SH-SY5Y (cell line): ENCODE measurements around the gene CNIH3.

Source experiments
- GATA2 ChIP-seq: IDR thresholded peaks from 2 replicates; pipeline ENCODE4 v1.6.1; 2011; ENCODE audit warnings: mild to moderate bottlenecking, low read depth, low read length
- GATA3 ChIP-seq: IDR thresholded peaks from 2 replicates; pipeline ENCODE4 v1.6.1; 2011; ENCODE audit warnings: low read depth, mild to moderate bottlenecking, low read length, moderate library complexity

Gene CNIH3

GRCh38 chr1:224726441-224727182 lies 110.5 kb downstream of the CNIH3 start:
- no peak for TF ChIP-seq GATA2
- TF ChIP-seq GATA3 = no peak

- TF ChIP-seq GATA2 (no peak), GATA3 (no peak)
These were observed 111.5 kb downstream of the CNIH3 start for GRCh38 chr1:224727351-224728289.

GRCh38 chr1:224730540-224730939 lies 114.4 kb downstream of the CNIH3 start:
- TF ChIP-seq GATA3 (no peak), GATA2 (no peak)

- TF ChIP-seq GATA3 (no peak), GATA2 (no peak)
These were observed 114.8 kb downstream of the CNIH3 start for GRCh38 chr1:224730965-224731364.

- TF ChIP-seq GATA2 (no peak), GATA3 (no peak)
These were observed 115.5 kb downstream of the CNIH3 start for GRCh38 chr1:224731633-224732032.

- TF ChIP-seq GATA2 = no peak
- TF ChIP-seq GATA3 = no peak
These were observed 116.4 kb downstream of the CNIH3 start for GRCh38 chr1:224732377-224733026.

- peak; percentile 75 for TF ChIP-seq GATA2
- no peak for TF ChIP-seq GATA3
These were observed 117.2 kb downstream of the CNIH3 start for GRCh38 chr1:224733027-224733911.

- no peak for TF ChIP-seq GATA3
- TF ChIP-seq GATA2 = no peak
These were observed 118.3 kb downstream of the CNIH3 start for GRCh38 chr1:224734261-224734935.

GRCh38 chr1:224735159-224735558 lies 119.0 kb downstream of the CNIH3 start:
- TF ChIP-seq GATA2 (no peak), GATA3 (no peak)

- TF ChIP-seq GATA2 = no peak
- TF ChIP-seq GATA3 = no peak
These were observed 120.7 kb downstream of the CNIH3 start for GRCh38 chr1:224736619-224737352.

- TF ChIP-seq GATA2 = no peak
- no peak for TF ChIP-seq GATA3
These were observed 121.2 kb downstream of the CNIH3 start for GRCh38 chr1:224737353-224737727.

- TF ChIP-seq GATA2 (no peak), GATA3 (no peak)
These were observed 123.3 kb downstream of the CNIH3 start for GRCh38 chr1:224739303-224739996.
